ENCODE measurements around the gene PCDH11Y.
"Not testable (repeated sequence)": the region's sequence is repeated elsewhere in the genome, so short reads cannot be mapped to it uniquely, and the experiment has no call there.

DNA sequence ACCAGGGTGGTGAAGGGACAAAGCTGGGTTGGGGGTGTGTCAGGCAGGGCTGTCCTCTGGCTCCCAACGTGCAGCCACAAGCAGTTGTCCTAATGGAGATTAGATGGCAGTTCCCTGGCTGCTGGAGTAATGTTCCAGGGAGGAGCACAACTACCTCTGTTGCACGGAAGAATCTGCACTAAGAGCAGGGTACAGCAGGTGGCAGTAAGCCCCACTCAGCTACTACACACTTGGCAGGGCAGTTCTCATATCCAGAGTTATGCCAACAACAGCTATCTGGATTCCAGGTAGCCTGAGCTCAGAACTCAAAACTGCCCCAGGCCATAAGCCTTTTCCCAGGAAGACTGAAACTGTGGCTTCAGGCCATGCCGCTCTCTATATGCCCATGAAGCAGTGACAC lies 761.3 kb downstream of the PCDH11Y start:
- not testable (repeated sequence) for TF ChIP-seq FOXA1 (IDR thresholded peaks at IDR 0.05); CTCF (IDR thresholded peaks at IDR 0.05; ENCODE audit: low read depth, low read length, missing input control); TAF1 (conservative IDR thresholded peaks at IDR 0.05); EGR1 (IDR thresholded peaks at IDR 0.05; ENCODE audit: low read depth in 2 of 2); ATF3 (IDR thresholded peaks at IDR 0.05); REST (IDR thresholded peaks at IDR 0.05); RXRA (IDR thresholded peaks at IDR 0.05); SP1 (IDR thresholded peaks at IDR 0.05); GABPA (IDR thresholded peaks at IDR 0.05 in 1 of 2, conservative IDR thresholded peaks at IDR 0.05 in 1 of 2); YY1 (IDR thresholded peaks at IDR 0.05)
- TF ChIP-seq, protein P1, sequence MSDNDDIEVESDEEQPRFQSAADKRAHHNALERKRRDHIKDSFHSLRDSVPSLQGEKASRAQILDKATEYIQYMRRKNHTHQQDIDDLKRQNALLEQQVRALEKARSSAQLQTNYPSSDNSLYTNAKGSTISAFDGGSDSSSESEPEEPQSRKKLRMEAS (IDR thresholded peaks at IDR 0.05) = not testable (repeated sequence)
